GM12892 (cell line): Measurements from ENCODE around the gene FOSL2.

Experiments
- POLR2A ChIP-seq: IDR thresholded peaks from 2 replicates; pipeline ENCODE4 v1.6.1; 2011; ENCODE audit warnings: low read depth, low read length, control low read depth
- POLR2AphosphoS5 ChIP-seq: IDR thresholded peaks from 2 replicates; pipeline ENCODE4 v1.6.1; 2011; ENCODE audit warnings: low read depth, low read length, control low read depth

- TF ChIP-seq POLR2A: no peak
- no peak for TF ChIP-seq POLR2AphosphoS5
Observed at GRCh38 chr2:28365158-28365557, 27.5 kb upstream of the FOSL2 start.
